Loucy (cell line): ENCODE measurements around the gene AGAP1.

Experiments
- H2AFZ ChIP-seq: fragments of 200-600 bp; sonication (generic); 2 replicates; pipeline ENCODE4 v1.6.0; 2016; ENCODE audit warnings: antibody characterized with exemption, mild to moderate bottlenecking, low read length, moderate library complexity
- H3F3A ChIP-seq: fragments of 200-600 bp; 2 replicates; pipeline ENCODE4 v1.6.0; 2016; ENCODE audit warnings: antibody characterized with exemption, low read depth, mild to moderate bottlenecking
- H3K27me3 ChIP-seq: fragments of 200-600 bp; sonication (generic); 2 replicates; pipeline ENCODE4 v1.6.1; 2014; ENCODE audit warnings: low read length, mild to moderate bottlenecking; ENCODE audit not compliant: insufficient read depth, poor library complexity, severe bottlenecking
- H3K36me3 ChIP-seq: fragments of 200-600 bp; sonication (generic); 2 replicates; pipeline ENCODE4 v1.6.1; 2016; ENCODE audit warnings: low read length; ENCODE audit not compliant: insufficient read depth
- H3K4me1 ChIP-seq: fragments of 200-600 bp; sonication (generic); 2 replicates; pipeline ENCODE4 v1.5.1; 2014; ENCODE audit warnings: low read length, mild to moderate bottlenecking; ENCODE audit not compliant: insufficient read depth, poor library complexity, severe bottlenecking
- H3K4me2 ChIP-seq: fragments of 200-600 bp; sonication (generic); 2 replicates; pipeline ENCODE4 v1.6.0; 2014; ENCODE audit warnings: antibody characterized with exemption, low read length, low read depth, mild to moderate bottlenecking; ENCODE audit not compliant: poor library complexity, severe bottlenecking
- H3K4me3 ChIP-seq: fragments of 200-600 bp; sonication (generic); 2 replicates; pipeline ENCODE4 v1.5.1; 2014; ENCODE audit warnings: low read length, mild to moderate bottlenecking, mixed read lengths; ENCODE audit not compliant: poor library complexity, severe bottlenecking
- H3K79me2 ChIP-seq: fragments of 200-600 bp; sonication (generic); 2 replicates; pipeline ENCODE4 v1.6.1; 2014; ENCODE audit warnings: low read length; ENCODE audit not compliant: insufficient read depth
- H3K9ac ChIP-seq: fragments of 200-600 bp; sonication (generic); 2 replicates; pipeline ENCODE4 v1.6.0; 2014; ENCODE audit warnings: mild to moderate bottlenecking, low read depth, low read length, moderate library complexity; ENCODE audit not compliant: poor library complexity, severe bottlenecking
- H3K9me2 ChIP-seq: fragments of 200-600 bp; sonication (generic); replicated peaks from 2 replicates; pipeline ENCODE4 v1.6.1; 2016; ENCODE audit warnings: low read depth, low read length, mixed read lengths
- H3K9me3 ChIP-seq: fragments of 200-600 bp; sonication (generic); 2 replicates; pipeline ENCODE4 v1.6.1; 2014; ENCODE audit warnings: mild to moderate bottlenecking, antibody characterized with exemption, low read length, low read depth; ENCODE audit not compliant: insufficient read depth
- H4K20me1 ChIP-seq: fragments of 200-600 bp; sonication (generic); 2 replicates; pipeline ENCODE4 v1.6.0; 2014; ENCODE audit warnings: antibody characterized with exemption, low read length, mild to moderate bottlenecking; ENCODE audit not compliant: insufficient read depth, poor library complexity, severe bottlenecking
- EZH2phosphoT487 ChIP-seq: fragments of 200-600 bp; IDR thresholded peaks from 2 replicates; pipeline ENCODE4 v1.6.1; 2018; ENCODE audit warnings: antibody characterized with exemption, mild to moderate bottlenecking, moderate library complexity, borderline replicate concordance
- TF ChIP-seq, protein P1 (sequence below): fragments of 200-600 bp; sonication (generic); conservative IDR thresholded peaks from 2 replicates; pipeline ENCODE4 v1.5.1; 2014; ENCODE audit warnings: mild to moderate bottlenecking, antibody characterized with exemption, low read length

AGAP1 gene

DNA sequence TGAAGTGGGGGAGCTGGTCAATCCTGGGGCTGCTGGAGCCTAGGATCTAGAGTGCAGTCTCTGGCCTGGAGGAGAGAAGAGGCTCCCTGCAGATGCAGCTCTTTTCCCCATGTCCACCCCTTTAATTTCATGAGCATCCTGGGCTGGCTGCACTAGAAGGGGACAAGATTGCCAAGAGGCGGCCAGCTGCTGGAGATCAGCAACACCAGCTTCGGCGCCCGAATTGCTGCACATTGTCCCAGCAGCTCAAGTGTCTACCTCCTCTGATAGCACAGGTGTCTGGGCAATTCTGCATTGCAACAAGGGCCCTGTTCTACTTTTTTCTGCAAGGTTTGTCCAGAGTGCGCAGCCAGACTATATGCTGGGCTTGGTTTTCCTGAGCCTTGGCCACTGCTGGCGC, 125.7 kb downstream of the AGAP1 start:
- Histone ChIP-seq H3K9me3 (no peaks in the 10 kb centered on the region), H3K4me2 (no peak overlapping the region), H3K79me2 (no peaks in the 10 kb centered on the region), H3K4me3 (no peak overlapping the region), H3K27me3 (no peaks in the 10 kb centered on the region), H3K9ac (no peak overlapping the region), H2AFZ (no peak overlapping the region), H3F3A (no peaks in the 10 kb centered on the region), H4K20me1 (no peaks in the 10 kb centered on the region), H3K4me1 (no peaks in the 10 kb centered on the region), H3K9me2 (no peaks in the 10 kb centered on the region), H3K36me3 (no peaks in the 10 kb centered on the region)
- no peak for TF ChIP-seq EZH2phosphoT487
- TF ChIP-seq, protein P1, sequence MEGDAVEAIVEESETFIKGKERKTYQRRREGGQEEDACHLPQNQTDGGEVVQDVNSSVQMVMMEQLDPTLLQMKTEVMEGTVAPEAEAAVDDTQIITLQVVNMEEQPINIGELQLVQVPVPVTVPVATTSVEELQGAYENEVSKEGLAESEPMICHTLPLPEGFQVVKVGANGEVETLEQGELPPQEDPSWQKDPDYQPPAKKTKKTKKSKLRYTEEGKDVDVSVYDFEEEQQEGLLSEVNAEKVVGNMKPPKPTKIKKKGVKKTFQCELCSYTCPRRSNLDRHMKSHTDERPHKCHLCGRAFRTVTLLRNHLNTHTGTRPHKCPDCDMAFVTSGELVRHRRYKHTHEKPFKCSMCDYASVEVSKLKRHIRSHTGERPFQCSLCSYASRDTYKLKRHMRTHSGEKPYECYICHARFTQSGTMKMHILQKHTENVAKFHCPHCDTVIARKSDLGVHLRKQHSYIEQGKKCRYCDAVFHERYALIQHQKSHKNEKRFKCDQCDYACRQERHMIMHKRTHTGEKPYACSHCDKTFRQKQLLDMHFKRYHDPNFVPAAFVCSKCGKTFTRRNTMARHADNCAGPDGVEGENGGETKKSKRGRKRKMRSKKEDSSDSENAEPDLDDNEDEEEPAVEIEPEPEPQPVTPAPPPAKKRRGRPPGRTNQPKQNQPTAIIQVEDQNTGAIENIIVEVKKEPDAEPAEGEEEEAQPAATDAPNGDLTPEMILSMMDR = no peak

DNA sequence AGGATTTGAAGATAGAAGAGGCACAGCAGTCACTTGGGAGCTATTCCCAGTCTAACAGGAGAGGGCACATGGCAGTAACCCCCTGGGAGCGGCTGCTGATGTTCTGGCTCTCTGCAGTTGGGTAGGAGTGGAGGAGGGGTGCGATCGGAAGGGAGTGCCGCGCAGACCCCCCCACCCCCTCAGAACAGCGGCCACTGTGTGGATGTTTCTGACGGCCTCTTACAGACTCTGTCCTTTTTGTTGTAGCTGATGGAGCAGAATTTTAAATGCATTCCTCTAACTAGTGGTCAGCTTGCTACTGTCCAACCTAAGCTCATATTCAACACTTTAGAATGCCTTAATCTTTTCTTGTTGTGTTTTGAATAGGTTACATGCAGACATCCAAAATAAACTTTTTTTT, 127.9 kb downstream of the AGAP1 start:
- no peaks in the 10 kb centered on the region for H4K20me1 ChIP-seq

DNA sequence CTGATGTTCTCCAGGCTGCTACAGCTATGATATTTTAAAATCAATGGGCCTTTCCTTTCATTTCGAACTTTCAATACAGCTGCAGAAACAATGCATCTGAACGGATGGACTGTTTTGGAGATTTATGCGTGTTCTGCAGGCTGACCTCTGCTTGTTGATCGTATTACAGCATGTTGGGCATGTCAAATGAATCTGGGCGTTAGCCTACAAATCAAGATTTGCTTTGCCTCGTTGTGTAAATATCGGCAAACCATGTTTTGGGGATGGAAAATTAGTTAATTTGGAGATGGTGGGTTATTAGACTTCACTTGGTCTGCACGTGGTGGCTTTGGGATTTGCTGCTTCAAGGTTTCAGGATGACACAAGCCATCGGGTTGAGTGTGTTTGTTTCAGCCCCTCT, 129.3 kb downstream of the AGAP1 start:
- H2AFZ ChIP-seq = no peak overlapping the region
- no peaks in the 10 kb centered on the region for H3K27me3 ChIP-seq
- H3K9ac ChIP-seq = no peak overlapping the region
- no peaks in the 10 kb centered on the region for H3K79me2 ChIP-seq
- H3K9me3 ChIP-seq = no peaks in the 10 kb centered on the region
- no peaks in the 10 kb centered on the region for H3K9me2 ChIP-seq
- H3K36me3 ChIP-seq = no peaks in the 10 kb centered on the region
- no peaks in the 10 kb centered on the region for H3K4me1 ChIP-seq
- TF ChIP-seq, protein P1 = no peak
- TF ChIP-seq EZH2phosphoT487 = no peak
- H3K4me2 ChIP-seq = no peak overlapping the region
- H3F3A ChIP-seq = no peaks in the 10 kb centered on the region
- H3K4me3 ChIP-seq = no peak overlapping the region
- no peaks in the 10 kb centered on the region for H4K20me1 ChIP-seq

More for the DNA sequence above, 127.9 kb downstream of the AGAP1 start:
- Histone ChIP-seq H3K4me3 (no peak overlapping the region), H3K4me1 (no peaks in the 10 kb centered on the region), H3K4me2 (no peak overlapping the region), H3K9me3 (no peaks in the 10 kb centered on the region), H3K36me3 (no peaks in the 10 kb centered on the region), H3K79me2 (no peaks in the 10 kb centered on the region), H3K9ac (no peak overlapping the region), H3F3A (no peaks in the 10 kb centered on the region), H2AFZ (no peak overlapping the region), H3K9me2 (no peaks in the 10 kb centered on the region), H3K27me3 (no peaks in the 10 kb centered on the region)
- no peak for TF ChIP-seq EZH2phosphoT487
- TF ChIP-seq, protein P1 = no peak
